Effector memory CD4-positive, alpha-beta T cell (primary cell): ENCODE results near the gene DTNBP1.
"Not testable (repeated sequence)": the region's sequence is repeated elsewhere in the genome, so short reads cannot be mapped to it uniquely, and the experiment has no call there.

Experiments used
- DNase-seq, 3 donors: peaks; one replicate each; pipeline ENCODE4 v3.0.0-alpha.2; 2020
- H3K27ac ChIP-seq: 2 replicates; pipeline ENCODE4 v1.7.0; 2013; ENCODE audit warnings: mild to moderate bottlenecking, low read length, moderate library complexity; ENCODE audit not compliant: insufficient read depth, poor library complexity, severe bottlenecking
- H3K27me3 ChIP-seq: replicated peaks from 2 replicates; pipeline ENCODE4 v1.7.0; 2013; ENCODE audit warnings: mild to moderate bottlenecking, low read length; ENCODE audit not compliant: insufficient read depth, control insufficient read depth, poor library complexity, severe bottlenecking
- H3K36me3 ChIP-seq: 2 replicates; pipeline ENCODE4 v1.7.0; 2013; ENCODE audit warnings: mild to moderate bottlenecking, low read length, moderate library complexity; ENCODE audit not compliant: control insufficient read depth, insufficient read depth
- H3K4me1 ChIP-seq: 2 replicates; pipeline ENCODE4 v1.7.0; 2013; ENCODE audit warnings: low read length, mild to moderate bottlenecking; ENCODE audit not compliant: control insufficient read depth, insufficient read depth, poor library complexity, severe bottlenecking
- H3K4me3 ChIP-seq: 2 replicates; pipeline ENCODE4 v1.7.0; 2013; ENCODE audit warnings: low read length, low read depth, mild to moderate bottlenecking; ENCODE audit not compliant: insufficient read depth, poor library complexity, severe bottlenecking
- H3K9me3 ChIP-seq: 2 replicates; pipeline ENCODE4 v1.7.0; 2013; ENCODE audit warnings: mild to moderate bottlenecking, low read length, moderate library complexity; ENCODE audit not compliant: control insufficient read depth

DTNBP1 gene

DNA sequence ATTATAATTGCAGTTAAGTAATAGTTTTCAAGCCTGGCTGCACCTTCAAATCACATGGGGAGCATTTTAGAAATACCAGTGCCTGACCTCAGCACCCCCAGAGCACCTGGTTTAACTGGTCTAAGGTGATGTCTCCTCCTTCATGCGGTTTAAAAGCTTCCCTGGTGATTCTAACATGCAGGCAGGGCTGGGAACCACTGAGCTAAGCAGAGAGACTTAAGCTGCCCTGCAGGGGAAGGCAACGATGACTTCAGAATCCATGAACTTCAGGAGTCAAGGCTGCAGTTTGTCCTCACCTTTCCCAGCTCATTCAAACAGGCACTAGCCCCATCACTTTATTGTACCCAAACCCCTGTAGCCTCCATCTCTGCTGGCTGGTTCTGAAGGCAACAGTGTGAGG is 6.1 kb upstream of the DTNBP1 start:
- Histone ChIP-seq H3K27me3 (no peaks in the 10 kb centered on the region), H3K4me3 (no peak overlapping the region), H3K9me3 (no peaks in the 10 kb centered on the region), H3K4me1 (no peaks in the 10 kb centered on the region), H3K36me3 (no peaks in the 10 kb centered on the region), H3K27ac (no peak overlapping the region)
- DNase-seq = no peak

- not testable (repeated sequence) for H3K27ac ChIP-seq, DNase-seq, H3K9me3 ChIP-seq, H3K27me3 ChIP-seq, H3K4me1 ChIP-seq, H3K4me3 ChIP-seq, H3K36me3 ChIP-seq
Observed at GRCh38 chr6:15666896-15667295, 4.1 kb upstream of the DTNBP1 start.

DNA sequence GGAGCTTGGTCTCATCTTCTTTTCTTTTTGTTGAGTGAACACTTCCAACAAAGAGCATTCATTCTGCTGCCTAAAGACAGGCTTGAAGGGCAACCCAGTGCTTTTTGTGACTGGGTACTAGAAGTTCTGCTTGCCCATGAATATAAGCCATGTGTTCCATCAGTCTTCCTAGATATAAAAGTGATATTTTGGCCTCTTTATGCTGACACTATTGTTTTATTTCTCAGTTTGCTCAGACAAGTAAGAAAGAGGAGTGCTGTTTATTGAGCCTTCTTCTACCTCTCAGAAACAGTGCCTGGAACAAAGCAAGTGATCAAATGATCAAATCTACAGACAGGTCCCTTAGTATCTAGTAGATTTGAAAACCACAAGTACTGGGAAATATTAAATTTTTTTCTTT is 2.4 kb upstream of the DTNBP1 start:
- H3K36me3 ChIP-seq = no peaks in the 10 kb centered on the region
- H3K4me1 ChIP-seq = no peaks in the 10 kb centered on the region
- H3K4me3 ChIP-seq = no peak overlapping the region
- H3K27ac ChIP-seq = no peak overlapping the region
- H3K9me3 ChIP-seq = no peaks in the 10 kb centered on the region
- DNase-seq = no peak
- no peaks in the 10 kb centered on the region for H3K27me3 ChIP-seq

DNA sequence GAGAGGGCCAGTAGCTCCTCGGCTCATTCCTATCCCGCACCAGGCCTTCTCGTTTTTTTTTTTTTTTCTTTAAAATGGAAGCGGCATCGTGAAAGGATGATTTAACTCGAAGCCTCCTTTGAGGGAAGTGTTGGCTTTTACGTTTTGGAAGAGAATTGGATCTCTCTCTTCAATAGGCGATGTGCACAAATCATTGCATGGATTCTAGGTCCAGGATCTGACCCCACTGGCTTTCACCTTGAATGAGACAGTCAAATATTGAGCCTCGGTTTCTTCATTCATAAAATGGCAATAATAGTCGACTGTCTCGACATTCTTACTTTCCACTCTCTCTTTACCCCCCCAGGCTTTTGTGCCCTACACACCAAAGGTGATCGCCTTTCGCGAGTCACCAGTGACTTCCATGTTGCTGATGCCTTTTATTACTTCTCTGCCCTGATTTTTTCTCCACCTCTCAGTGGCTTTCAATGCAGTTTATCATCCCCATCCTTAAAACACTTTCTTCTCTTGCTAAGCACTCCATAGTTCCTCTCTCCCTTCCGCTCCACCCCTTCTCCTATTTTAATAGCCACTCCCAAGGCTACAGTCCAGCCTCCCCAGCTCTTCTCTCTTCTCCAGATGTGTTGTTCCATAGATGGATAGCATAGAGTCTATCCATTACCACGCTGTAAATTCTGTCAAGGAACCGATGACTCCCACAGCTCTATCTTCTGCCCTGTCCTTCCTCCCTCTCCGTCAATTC is 473 bp upstream of the DTNBP1 start:
- peak overlapping the region; percentile 78 for H3K4me3 ChIP-seq
- H3K36me3 ChIP-seq = no peaks in the 10 kb centered on the region
- H3K27ac ChIP-seq = peak overlapping the region; percentile 46
- H3K27me3 ChIP-seq = no peaks in the 10 kb centered on the region
- H3K9me3 ChIP-seq = no peaks in the 10 kb centered on the region
- no peaks in the 10 kb centered on the region for H3K4me1 ChIP-seq
- no peak for DNase-seq

DNA sequence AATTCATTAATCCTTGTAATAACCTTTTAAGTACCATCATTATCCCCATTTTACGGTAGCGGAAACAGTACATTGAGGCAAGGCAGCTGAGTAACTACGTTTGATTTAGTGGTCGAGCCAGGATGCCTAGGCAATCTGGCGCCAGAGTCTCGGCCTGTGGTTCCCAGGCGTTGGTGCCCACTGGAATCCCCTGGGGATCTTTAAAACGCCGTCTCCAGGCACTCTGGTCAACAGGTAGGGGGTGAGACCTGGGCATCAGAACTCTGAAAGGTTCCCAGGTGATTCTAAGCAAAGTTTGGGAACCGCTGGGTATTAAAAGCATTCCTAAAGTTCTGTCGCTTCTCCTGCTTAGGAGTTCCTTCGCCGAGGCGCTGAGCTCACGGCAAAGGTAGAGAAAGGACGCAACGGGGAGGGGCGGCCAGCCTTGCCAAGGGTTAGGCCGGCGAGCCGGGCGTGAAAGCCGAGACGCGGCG is 939 bp downstream of the DTNBP1 start:
- Histone ChIP-seq H3K27ac (peak overlapping the region; percentile 46), H3K27me3 (no peaks in the 10 kb centered on the region), H3K4me3 (peak overlapping the region; percentile 78), H3K4me1 (no peaks in the 10 kb centered on the region), H3K9me3 (no peaks in the 10 kb centered on the region), H3K36me3 (no peaks in the 10 kb centered on the region)
- no peak for DNase-seq

DNA sequence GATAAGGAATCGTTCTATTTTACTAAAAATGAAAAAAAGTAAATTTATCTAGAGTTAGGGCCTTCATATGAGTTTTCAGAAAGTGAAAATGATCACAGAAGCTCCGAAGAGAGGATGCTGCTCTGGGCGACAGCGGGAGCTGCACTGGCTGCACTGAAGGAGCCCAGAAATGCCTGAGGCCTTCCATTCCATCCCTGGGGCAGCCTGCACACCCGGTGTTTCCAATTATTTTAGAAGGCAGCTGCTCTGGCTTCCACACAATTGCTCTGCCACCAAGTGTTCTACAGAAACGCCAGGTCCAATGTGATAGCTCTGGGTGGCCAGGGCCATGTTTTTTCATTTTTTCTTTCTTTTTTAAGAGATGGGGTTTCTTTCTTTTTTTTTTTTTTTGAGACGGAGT is 3.6 kb downstream of the DTNBP1 start:
- DNase-seq = no peak
- Histone ChIP-seq H3K9me3 (no peaks in the 10 kb centered on the region), H3K27me3 (no peaks in the 10 kb centered on the region), H3K4me3 (no peak overlapping the region), H3K4me1 (no peaks in the 10 kb centered on the region), H3K36me3 (no peaks in the 10 kb centered on the region), H3K27ac (no peak overlapping the region)

DNA sequence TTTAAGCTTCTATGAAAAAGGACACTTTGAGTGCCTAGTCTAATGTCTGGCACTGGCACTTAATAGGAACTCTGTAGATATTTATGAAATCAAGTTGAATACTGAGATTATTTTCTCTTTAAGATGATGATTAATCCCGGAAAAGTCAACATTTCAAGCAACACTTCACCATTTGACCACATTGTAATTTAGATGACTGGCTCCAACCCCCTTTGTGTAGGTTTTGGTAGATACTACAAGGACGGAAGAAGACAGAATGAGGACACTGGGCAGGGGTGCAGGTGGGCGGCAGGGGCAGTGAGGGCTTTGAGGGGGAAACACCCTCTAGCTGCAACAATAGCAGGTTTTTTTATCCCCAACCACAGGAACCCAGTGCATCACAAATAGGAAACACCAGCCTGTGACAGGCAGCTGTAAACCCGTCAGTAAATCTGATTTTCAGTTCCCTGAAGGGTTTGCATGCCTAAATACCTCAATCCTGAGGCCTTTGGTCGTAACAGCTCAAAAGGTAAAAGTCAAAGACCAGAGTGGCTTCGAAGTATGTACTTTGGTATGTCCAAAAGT is 4.6 kb downstream of the DTNBP1 start:
- no peak overlapping the region for H3K27ac ChIP-seq
- DNase-seq = no peak
- no peaks in the 10 kb centered on the region for H3K4me1 ChIP-seq
- no peaks in the 10 kb centered on the region for H3K36me3 ChIP-seq
- H3K27me3 ChIP-seq = no peaks in the 10 kb centered on the region
- no peaks in the 10 kb centered on the region for H3K9me3 ChIP-seq
- no peak overlapping the region for H3K4me3 ChIP-seq

DNA sequence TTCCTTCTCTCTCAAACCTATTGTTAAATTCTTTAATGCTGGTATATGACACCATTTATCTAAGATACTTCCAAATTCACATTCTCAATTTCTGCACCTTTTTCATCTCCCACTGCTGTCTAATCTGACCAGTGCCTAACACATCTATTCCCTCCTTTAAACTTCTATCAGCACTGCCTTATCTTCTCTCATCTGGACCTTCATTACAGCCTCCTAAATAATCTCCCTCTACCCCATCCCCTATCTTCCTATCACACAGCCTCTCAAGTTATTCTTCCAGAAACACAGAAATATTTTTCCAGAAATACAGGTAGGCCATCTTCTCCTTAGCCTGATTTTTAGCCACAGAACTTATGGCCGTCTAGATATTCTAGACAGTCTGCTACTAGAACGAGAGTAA is 5.5 kb downstream of the DTNBP1 start:
- H3K36me3 ChIP-seq = no peaks in the 10 kb centered on the region
- no peaks in the 10 kb centered on the region for H3K4me1 ChIP-seq
- H3K4me3 ChIP-seq = no peak overlapping the region
- H3K27me3 ChIP-seq = no peaks in the 10 kb centered on the region
- DNase-seq = no peak
- no peaks in the 10 kb centered on the region for H3K9me3 ChIP-seq
- H3K27ac ChIP-seq = no peak overlapping the region

DNA sequence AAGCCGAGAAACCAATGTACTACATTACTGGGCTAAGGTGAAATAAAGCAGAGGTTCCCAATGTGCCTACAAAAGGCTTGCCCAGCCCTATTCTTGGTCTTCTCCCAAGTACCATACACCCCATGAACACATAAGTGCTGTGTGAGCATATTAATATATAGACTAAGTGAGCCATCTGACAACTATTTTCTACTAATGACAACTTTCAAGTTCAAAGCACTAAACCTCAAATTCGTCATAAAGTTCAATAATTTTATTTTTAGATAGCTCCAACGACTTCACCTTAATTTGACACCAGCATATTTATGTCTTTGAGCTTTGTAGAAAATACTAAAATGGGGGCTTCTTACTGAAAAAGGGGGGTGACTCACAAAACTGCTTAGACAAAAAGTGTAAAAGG is 6.7 kb downstream of the DTNBP1 start:
- H3K36me3 ChIP-seq = no peaks in the 10 kb centered on the region
- H3K4me3 ChIP-seq = no peak overlapping the region

DNA sequence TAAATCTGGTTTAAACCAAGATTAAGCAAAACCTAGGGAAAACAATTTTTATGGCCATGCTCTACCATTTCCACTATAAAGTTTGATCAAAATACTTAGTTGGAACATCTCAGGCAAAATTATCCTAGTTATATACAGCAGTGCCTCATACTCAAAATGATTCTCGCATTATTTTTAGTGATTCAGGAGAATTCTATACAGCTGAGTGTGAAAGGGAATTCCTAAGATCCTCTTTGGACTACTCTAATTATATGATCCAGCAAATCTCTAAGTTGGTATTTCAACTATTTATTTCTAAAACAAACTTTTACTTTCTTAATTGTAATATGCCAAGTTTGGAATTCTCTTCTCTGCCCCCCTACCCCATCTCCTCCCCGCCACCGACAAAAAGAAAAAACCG is 8.6 kb downstream of the DTNBP1 start:
- no peak overlapping the region for H3K27ac ChIP-seq
- H3K4me1 ChIP-seq = no peaks in the 10 kb centered on the region
- H3K9me3 ChIP-seq = no peaks in the 10 kb centered on the region
- H3K4me3 ChIP-seq = no peak overlapping the region
- no peak for DNase-seq
- H3K36me3 ChIP-seq = no peaks in the 10 kb centered on the region
- H3K27me3 ChIP-seq = no peaks in the 10 kb centered on the region

More for the DNA sequence above, 6.7 kb downstream of the DTNBP1 start:
- Histone ChIP-seq H3K9me3 (no peaks in the 10 kb centered on the region), H3K27me3 (no peaks in the 10 kb centered on the region), H3K27ac (no peak overlapping the region), H3K4me1 (no peaks in the 10 kb centered on the region)
- no peak for DNase-seq
